SH-SY5Y (cell line): ENCODE measurements around the gene FLRT1.

ENCODE experiments used
- GATA2 ChIP-seq: IDR thresholded peaks from 2 replicates; pipeline ENCODE4 v1.6.1; 2011; ENCODE audit warnings: mild to moderate bottlenecking, low read depth, low read length
- GATA3 ChIP-seq: IDR thresholded peaks from 2 replicates; pipeline ENCODE4 v1.6.1; 2011; ENCODE audit warnings: low read depth, mild to moderate bottlenecking, low read length, moderate library complexity

DNA sequence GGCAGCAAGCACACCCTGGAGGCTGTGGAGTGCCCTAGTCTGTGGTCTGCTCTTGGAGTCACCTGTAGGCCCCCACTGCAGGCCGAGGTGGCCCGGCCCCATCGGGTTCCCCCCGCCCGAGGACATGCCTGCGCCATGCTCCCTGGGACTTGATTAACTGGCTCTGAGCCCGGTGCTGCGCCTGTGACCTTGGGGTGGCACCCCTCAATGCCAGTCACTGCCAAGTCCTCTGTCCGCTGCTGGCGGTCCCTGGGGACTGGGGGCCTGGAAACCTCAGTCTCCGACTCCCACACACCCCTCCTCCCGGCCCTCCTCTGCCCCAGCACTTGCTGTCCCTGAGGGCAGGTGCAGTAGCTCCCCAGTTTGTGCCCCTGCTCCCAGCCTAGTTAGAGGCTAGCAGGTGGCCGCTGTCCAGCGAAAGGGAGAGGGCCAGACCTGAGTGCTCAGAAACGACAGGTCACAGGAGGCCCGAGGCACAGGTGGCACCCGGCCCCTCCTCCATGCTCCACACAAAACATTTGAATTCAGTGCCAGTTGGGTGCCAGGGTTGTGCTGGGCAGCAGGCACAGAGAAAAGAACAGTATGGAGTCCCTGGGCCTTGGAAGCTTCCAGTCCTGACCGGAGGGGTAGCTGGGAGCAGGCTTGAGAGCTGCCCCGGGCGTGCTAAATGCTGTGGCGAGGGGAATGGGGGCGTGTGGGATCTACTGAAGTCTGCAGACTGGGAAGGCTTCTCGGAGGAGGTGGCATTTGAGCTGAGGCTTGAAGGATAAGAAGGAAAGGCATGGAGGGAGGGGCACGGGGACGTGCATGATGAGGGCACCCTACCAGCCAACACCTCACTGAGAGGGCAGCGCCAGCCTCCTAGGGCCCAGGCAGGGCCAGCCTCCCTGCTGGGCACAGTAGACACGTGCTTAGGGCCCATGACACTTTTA lies 16.4 kb upstream of the FLRT1 start:
- TF ChIP-seq GATA2 (no peak), GATA3 (no peak)
